KOPT-K1 (cell line): ENCODE results near the gene NKX3-2.

Experiments
- H3K27ac ChIP-seq: fragments of 200-600 bp; sonication (generic); 2 replicates; pipeline ENCODE4 v1.5.1; 2016; ENCODE audit warnings: antibody characterized with exemption, mild to moderate bottlenecking, low read depth, low read length; ENCODE audit not compliant: poor library complexity, severe bottlenecking
- H3K36me3 ChIP-seq: fragments of 200-600 bp; sonication (generic); 2 replicates; pipeline ENCODE4 v1.5.1; 2017; ENCODE audit warnings: antibody characterized with exemption, mild to moderate bottlenecking, low read length, moderate library complexity; ENCODE audit not compliant: insufficient read depth
- H3K9me3 ChIP-seq: fragments of 200-600 bp; sonication (generic); 2 replicates; pipeline ENCODE4 v1.5.1; 2017; ENCODE audit warnings: antibody characterized with exemption, low read length, mild to moderate bottlenecking; ENCODE audit not compliant: insufficient read depth, poor library complexity, severe bottlenecking

Gene NKX3-2

GRCh38 chr4:13539619-13540445 lies 4.5 kb downstream of the NKX3-2 start:
- H3K36me3 ChIP-seq: no peaks in the 10 kb centered on the region
- H3K27ac ChIP-seq: no peak overlapping the region
- peaks cover 83% of the 10 kb centered on the region for H3K9me3 ChIP-seq

DNA sequence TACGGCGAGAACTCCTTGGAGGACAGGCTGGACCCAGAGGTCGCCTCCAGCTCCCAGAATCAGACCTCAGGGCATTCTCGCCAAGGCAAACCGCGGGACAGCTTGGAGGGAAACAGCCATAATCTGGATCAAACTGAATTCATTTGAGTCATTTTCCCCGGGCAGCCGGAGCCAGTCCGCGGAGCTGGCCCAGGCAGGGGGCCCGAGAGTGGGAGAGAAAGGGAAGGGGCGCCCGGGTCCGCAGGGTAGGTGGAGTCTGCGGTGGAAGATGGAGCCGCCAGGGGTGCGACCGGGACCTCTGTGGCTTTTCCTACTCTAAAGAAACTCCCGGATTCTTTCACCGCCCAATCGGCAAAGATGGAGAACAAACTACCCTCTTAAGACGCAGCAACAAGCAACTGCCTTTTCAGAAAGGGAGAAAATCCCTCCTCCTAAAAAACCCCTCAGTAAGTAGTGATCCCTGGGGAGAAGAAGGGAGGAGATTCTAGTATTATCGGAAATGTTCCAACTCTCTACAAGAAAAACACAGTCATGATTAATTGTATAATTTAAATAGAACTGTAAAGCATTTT lies 5.2 kb downstream of the NKX3-2 start:
- Histone ChIP-seq H3K27ac (no peak overlapping the region), H3K9me3 (peaks cover 82% of the 10 kb centered on the region), H3K36me3 (no peaks in the 10 kb centered on the region)

DNA sequence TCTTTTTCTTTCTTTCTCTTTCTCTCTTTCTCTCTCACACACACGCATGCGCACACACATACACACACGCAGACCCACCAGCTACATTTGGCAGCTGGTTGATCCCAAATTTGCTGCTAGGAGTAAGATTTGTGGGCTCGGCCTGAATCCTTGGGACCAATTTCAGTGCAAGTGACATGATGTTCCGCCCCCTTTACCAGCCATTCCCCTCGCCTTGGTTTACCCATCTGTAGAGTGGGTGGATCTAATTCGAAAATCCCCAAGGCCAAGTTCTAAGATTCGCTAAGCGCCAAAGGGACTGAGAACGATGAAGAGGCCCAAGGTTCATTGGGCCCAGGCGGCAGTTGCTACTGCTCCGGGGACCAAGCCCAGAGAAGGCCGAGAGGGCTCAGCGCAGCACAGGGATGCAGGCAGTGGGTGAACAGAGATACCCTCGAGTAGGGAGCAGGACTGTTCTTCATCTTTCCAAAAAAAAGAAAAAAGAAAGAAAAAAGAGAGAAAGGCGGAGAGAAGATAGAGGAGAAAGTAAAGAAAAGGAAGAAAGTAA lies 5.8 kb downstream of the NKX3-2 start:
- no peak overlapping the region for H3K27ac ChIP-seq
- peaks cover 82% of the 10 kb centered on the region for H3K9me3 ChIP-seq
- no peaks in the 10 kb centered on the region for H3K36me3 ChIP-seq

DNA sequence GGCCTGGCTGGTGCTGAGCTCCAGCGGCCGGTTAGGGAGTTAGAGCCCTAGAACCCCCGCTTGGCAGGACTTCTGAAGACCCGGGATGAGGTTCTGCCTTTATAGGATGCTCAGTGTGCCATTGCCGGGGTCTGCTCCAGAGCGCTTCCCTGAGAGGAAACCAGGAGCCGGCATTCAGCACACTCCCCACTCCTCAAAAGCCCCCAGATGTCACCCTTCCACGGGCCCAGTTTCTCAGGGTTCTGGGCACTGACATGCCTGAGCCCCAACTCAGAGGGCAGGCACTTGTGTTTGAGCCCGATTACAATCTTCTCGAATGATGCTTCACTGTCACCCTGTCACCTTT lies 6.5 kb downstream of the NKX3-2 start:
- peaks cover 76% of the 10 kb centered on the region for H3K9me3 ChIP-seq
- H3K36me3 ChIP-seq: no peaks in the 10 kb centered on the region
- no peak overlapping the region for H3K27ac ChIP-seq

DNA sequence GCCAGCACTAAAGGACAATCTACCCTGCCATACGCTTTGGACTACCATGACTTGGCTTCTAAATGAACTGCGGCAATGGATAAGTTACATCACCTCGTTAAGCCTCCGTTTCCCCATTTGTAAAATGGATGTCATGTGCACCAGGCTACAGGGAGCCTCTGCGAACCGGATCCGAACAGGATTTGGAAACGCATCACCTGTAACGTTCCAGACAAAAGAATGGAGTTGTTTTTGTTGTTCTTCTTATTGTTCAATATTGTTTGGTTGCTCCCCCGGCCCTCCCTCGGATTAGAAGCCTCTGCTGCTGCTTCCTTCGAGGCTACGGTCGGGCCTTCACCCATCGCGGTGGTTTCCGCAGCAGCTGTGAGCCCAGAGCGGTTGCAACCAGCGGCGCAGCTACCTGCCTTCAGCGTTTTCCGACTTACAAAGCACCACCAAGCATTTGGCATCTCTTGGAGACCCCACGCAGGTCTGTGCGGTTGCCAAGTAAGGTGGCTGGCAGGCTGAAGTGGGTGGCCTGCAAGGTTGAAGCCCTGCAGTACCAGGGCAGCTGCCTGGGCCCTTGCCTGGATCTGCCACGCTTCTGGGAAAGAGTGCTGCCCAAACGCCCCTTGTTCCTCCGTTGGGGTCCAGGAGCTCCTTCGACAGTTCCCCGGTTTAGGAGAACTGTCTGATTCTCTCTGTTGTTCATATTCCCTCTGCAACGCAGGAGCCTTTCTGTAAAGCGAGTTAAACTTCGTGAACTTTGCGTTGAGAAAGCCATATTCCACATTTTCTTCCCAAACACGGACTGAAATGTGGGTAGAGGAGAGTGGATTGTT lies 7.1 kb downstream of the NKX3-2 start:
- Histone ChIP-seq H3K36me3 (no peaks in the 10 kb centered on the region), H3K9me3 (peaks cover 70% of the 10 kb centered on the region)

DNA sequence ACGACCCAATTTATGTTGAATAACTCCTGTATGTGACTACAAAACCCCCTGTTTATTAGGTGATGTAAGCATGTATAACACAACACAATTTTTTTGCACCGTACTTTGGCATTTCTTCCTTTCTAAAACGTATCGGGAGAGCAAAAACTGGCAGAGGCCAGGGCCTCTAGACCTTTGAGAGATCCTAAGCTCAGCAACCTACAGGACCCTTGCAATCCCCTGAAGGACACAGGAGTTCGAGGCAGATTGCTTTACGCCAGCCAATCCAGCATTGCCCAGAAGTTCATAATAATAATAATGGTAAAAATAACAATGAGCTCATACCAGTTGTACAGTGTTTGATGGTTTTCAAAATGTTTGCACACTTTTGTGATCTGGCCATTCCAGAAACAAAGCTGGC lies 7.7 kb downstream of the NKX3-2 start:
- Histone ChIP-seq H3K27ac (no peak overlapping the region), H3K9me3 (peaks cover 64% of the 10 kb centered on the region), H3K36me3 (no peaks in the 10 kb centered on the region)

More for the DNA sequence above, 7.1 kb downstream of the NKX3-2 start:
- H3K27ac ChIP-seq: no peak overlapping the region

GRCh38 chr4:13535708-13536361 lies 8.5 kb downstream of the NKX3-2 start:
- Histone ChIP-seq H3K9me3 (peaks cover 59% of the 10 kb centered on the region), H3K27ac (no peak overlapping the region), H3K36me3 (no peaks in the 10 kb centered on the region)

GRCh38 chr4:13535118-13535517 lies 9.2 kb downstream of the NKX3-2 start:
- Histone ChIP-seq H3K27ac (no peak overlapping the region), H3K36me3 (no peaks in the 10 kb centered on the region), H3K9me3 (peaks cover 55% of the 10 kb centered on the region)

GRCh38 chr4:13534344-13535063 lies 9.8 kb downstream of the NKX3-2 start:
- Histone ChIP-seq H3K27ac (no peak overlapping the region), H3K36me3 (no peaks in the 10 kb centered on the region), H3K9me3 (peaks cover 54% of the 10 kb centered on the region)

- H3K27ac ChIP-seq: no peak overlapping the region
- H3K36me3 ChIP-seq: no peaks in the 10 kb centered on the region
- H3K9me3 ChIP-seq: peaks cover 57% of the 10 kb centered on the region
Observed at GRCh38 chr4:13533670-13534343, 10.5 kb downstream of the NKX3-2 start.

- Histone ChIP-seq H3K27ac (no peak overlapping the region), H3K36me3 (no peaks in the 10 kb centered on the region), H3K9me3 (peaks cover 63% of the 10 kb centered on the region)
Observed at GRCh38 chr4:13531625-13531998, 12.7 kb downstream of the NKX3-2 start.

- H3K9me3 ChIP-seq: peaks cover 57% of the 10 kb centered on the region
- H3K36me3 ChIP-seq: no peaks in the 10 kb centered on the region
- H3K27ac ChIP-seq: no peak overlapping the region
Observed at GRCh38 chr4:13530823-13531624, 13.3 kb downstream of the NKX3-2 start.

- Histone ChIP-seq H3K27ac (no peak overlapping the region), H3K9me3 (peaks cover 52% of the 10 kb centered on the region), H3K36me3 (no peaks in the 10 kb centered on the region)
Observed at GRCh38 chr4:13529128-13529919, 15.0 kb downstream of the NKX3-2 start.
